GM12878 (cell line): ENCODE data around the gene PKD1. TPM values are rescaled to one million over a fixed set of nuclear protein-coding genes. Genes with fewer than 3 reads are reported as not detected.

Experiments
- ATAC-seq: fragments of 200-7000 bp; cut with Tn5 transposase; 3 replicates; pipeline ENCODE4 v1.9.1; 2020; ENCODE audit warnings: mild to moderate bottlenecking, moderate library complexity
- BruUV-seq: library from RNA; stranded (reverse); fragments of 400-500 nt; replicated peaks from 2 replicates; lab custom pipeline; 2021; lab: Mats Ljungman, UMichigan
- CTCF ChIA-PET: fragments of 300-600 bp; sonication (Branson Sonifier 250); formaldehyde crosslinking; extraction: SDS; loops from one replicate; lab custom pipeline; 2021; ENCODE audit warnings: inconsistent platforms; lab: Yijun Ruan, JAX
- POLR2A ChIA-PET: fragments of 350-600 bp; formaldehyde crosslinking; extraction: SDS; loops from one replicate; lab custom pipeline; 2021; ENCODE audit warnings: inconsistent platforms; lab: Charles Lee
- RAD21 ChIA-PET: fragments of 300-600 bp; sonication (Branson Sonifier 250); formaldehyde crosslinking; loops from one replicate; lab custom pipeline; 2023; ENCODE audit warnings: antibody characterized with exemption; ENCODE audit not compliant: unreplicated experiment; lab: Charles Lee
- SMC1A ChIA-PET: fragments of 300-600 bp; sonication (Branson Sonifier 250); formaldehyde crosslinking; loops from one replicate; lab custom pipeline; 2023; ENCODE audit not compliant: unreplicated experiment, uncharacterized antibody; lab: Charles Lee
- DNase-seq: peaks from one replicate; pipeline ENCODE4 v3.0.0-alpha.2; 2011; ENCODE audit warnings: low read depth, low spot score
- FAIRE-seq: peaks from 3 replicates; lab custom pipeline; 2011; peaks lifted over from hg19 to GRCh38; lab: Jason Lieb, UNC
- H2AFZ ChIP-seq: 2 replicates; pipeline ENCODE4 v1.6.0; 2011; ENCODE audit warnings: low read depth, low read length, control low read depth; ENCODE audit not compliant: control insufficient read depth
- H3K27ac ChIP-seq: 2 replicates; pipeline ENCODE4 v1.5.1; 2011; ENCODE audit warnings: control low read depth; ENCODE audit not compliant: control insufficient read depth, insufficient read depth
- H3K27me3 ChIP-seq, 2 experiments: replicated peaks in 1 of 2; 2 replicates each; pipeline versions ENCODE4 v1.6.0 to v1.6.1; 2011; ENCODE audit warnings: low read length in 1 of 2; ENCODE audit not compliant: control insufficient read depth in 2 of 2, insufficient read depth in 2 of 2
- H3K36me3 ChIP-seq, 2 experiments: 2 replicates each; pipeline ENCODE4 v1.5.1; 2011; ENCODE audit warnings: low read length in 1 of 2; ENCODE audit not compliant: control insufficient read depth in 2 of 2, insufficient read depth in 2 of 2
- H3K4me1 ChIP-seq: 2 replicates; pipeline ENCODE4 v1.6.1; 2011; ENCODE audit warnings: mild to moderate bottlenecking, low read length, moderate library complexity, mixed read lengths; ENCODE audit not compliant: control insufficient read depth, insufficient read depth
- H3K4me2 ChIP-seq: 2 replicates; pipeline ENCODE4 v1.6.0; 2011; ENCODE audit warnings: control low read depth; ENCODE audit not compliant: control insufficient read depth, insufficient read depth
- H3K4me3 ChIP-seq: fragments of 200-600 bp; sonication (generic); 2 replicates; pipeline ENCODE4 v1.5.1; 2016
- H3K79me2 ChIP-seq: 2 replicates; pipeline ENCODE4 v1.6.0; 2011; ENCODE audit warnings: low read length; ENCODE audit not compliant: control insufficient read depth, insufficient read depth
- H3K9ac ChIP-seq: 2 replicates; pipeline ENCODE4 v1.8.0; 2011; ENCODE audit warnings: low read length, control low read depth, mixed read lengths; ENCODE audit not compliant: control insufficient read depth, insufficient read depth
- H3K9me3 ChIP-seq: replicated peaks from 3 replicates; pipeline ENCODE4 v1.5.1; 2011; ENCODE audit warnings: mild to moderate bottlenecking, low read length; ENCODE audit not compliant: control insufficient read depth, insufficient read depth
- H4K20me1 ChIP-seq: 2 replicates; pipeline ENCODE4 v1.6.0; 2011; ENCODE audit not compliant: control insufficient read depth, insufficient read depth
- CBX3 ChIP-seq: fragments of 200-600 bp; sonication (generic); IDR thresholded peaks from 2 replicates; pipeline ENCODE4 v1.6.1; 2016; ENCODE audit warnings: low read depth, borderline replicate concordance
- CREB1 ChIP-seq: IDR thresholded peaks from 2 replicates; pipeline ENCODE4 v1.6.1; 2012; ENCODE audit warnings: low read depth, mild to moderate bottlenecking, inconsistent platforms
- E2F4 ChIP-seq: IDR thresholded peaks from 2 replicates; pipeline ENCODE4 v1.6.1; 2012; ENCODE audit warnings: low read depth, low read length, improper control_type of control experiment
- EP300 ChIP-seq, 2 experiments: fragments of 150-350 bp in 1 of 2; IDR thresholded peaks; 2 replicates each; pipeline ENCODE4 v1.6.1; 2011 to 2012; ENCODE audit warnings: low read depth in 2 of 2, low read length in 2 of 2, borderline replicate concordance in 1 of 2, improper control_type of control experiment in 1 of 2, inconsistent platforms in 1 of 2; ENCODE audit not compliant: control insufficient read depth in 1 of 2
- EZH2 ChIP-seq: IDR thresholded peaks from 2 replicates; pipeline ENCODE4 v1.6.1; 2012; ENCODE audit warnings: low read depth, mild to moderate bottlenecking, control low read depth, inconsistent platforms, low read length, borderline replicate concordance; ENCODE audit not compliant: control insufficient read depth
- HCFC1 ChIP-seq: fragments of 150-350 bp; IDR thresholded peaks from 2 replicates; pipeline ENCODE4 v1.6.1; 2014; ENCODE audit warnings: low read length
- HDAC2 ChIP-seq: fragments of 200-600 bp; sonication (generic); IDR thresholded peaks from 2 replicates; pipeline ENCODE4 v1.6.1; 2017
- HSF1 ChIP-seq: fragments of 150-350 bp; IDR thresholded peaks from 2 replicates; pipeline ENCODE4 v1.6.1; 2014; ENCODE audit warnings: mild to moderate bottlenecking, low read depth, low read length
- IRF3 ChIP-seq: fragments of 450-650 bp; IDR thresholded peaks from 2 replicates; pipeline ENCODE4 v1.6.1; 2014; ENCODE audit warnings: mild to moderate bottlenecking
- NR2C2 ChIP-seq: IDR thresholded peaks from 2 replicates; pipeline ENCODE4 v1.6.1; 2011; ENCODE audit warnings: borderline replicate concordance, low read depth; ENCODE audit not compliant: control insufficient read depth, insufficient read length
- POU2F2 ChIP-seq: IDR thresholded peaks from 3 replicates; pipeline ENCODE4 v1.6.1; 2011; ENCODE audit warnings: low read depth, mild to moderate bottlenecking, low read length, borderline replicate concordance
- RB1 ChIP-seq: fragments of 450-650 bp; formaldehyde crosslinking; IDR thresholded peaks from 2 replicates; pipeline ENCODE4 v1.6.1; 2017; ENCODE audit warnings: mild to moderate bottlenecking, borderline replicate concordance
- TBL1XR1 ChIP-seq: IDR thresholded peaks from 2 replicates; pipeline ENCODE4 v1.6.1; 2012; ENCODE audit warnings: low read depth, low read length, improper control_type of control experiment
- ZNF207 ChIP-seq: fragments of 450-650 bp; IDR thresholded peaks from 2 replicates; pipeline ENCODE4 v1.6.1; 2014; ENCODE audit warnings: antibody characterized with exemption, mild to moderate bottlenecking, borderline replicate concordance
- ZNF622 ChIP-seq: fragments of 450-650 bp; IDR thresholded peaks from 2 replicates; pipeline ENCODE4 v1.6.1; 2017; ENCODE audit warnings: mild to moderate bottlenecking, inconsistent platforms
- WGBS: methylation state at CpG from one replicate; pipeline ENCODE4 v1.1.6; 2016; ENCODE audit warnings: low lambda C conversion rate; ENCODE audit not compliant: insufficient replicate concordance, insufficient coverage; ENCODE audit errors: missing lambda C conversion rate; 5-methylcytosine and 5-hydroxymethylcytosine counted together
- in situ Hi-C: fragments of 300-500 bp; cut with MboI; formaldehyde crosslinking; loops from 9 replicates; pipeline ENCODE4 v1.14.3; 2018; ENCODE audit warnings: mixed read lengths
- intact Hi-C: fragments of 100-400 bp; cut with micrococcal nuclease; formaldehyde crosslinking; loops from one replicate; pipeline ENCODE4 v1.14.2; 2022; ENCODE audit not compliant: unreplicated experiment
- polyA plus RNA-seq, 11 experiments: library from polyadenylated mRNA; depleted of rRNA in 4 of 11; unstranded in 6 of 11; stranded (reverse) in 5 of 11; fragments of >200 nt; fragmentation: Nextera tagmentation in 4 of 11; fragmentation: Illumina TruSeq in 1 of 11; extraction: Ambion mirVana in 4 of 11; extraction: Trizol in 1 of 11; gene quantifications; 1 replicate in 1 of 11; 2 replicates in 10 of 11; pipeline versions ENCODE4 v1.2.1 to v1.2.3, GENCODE V29; 2011 to 2016; ENCODE audit warnings: inconsistent platforms in 2 of 11, missing spikeins in 2 of 11, low read depth in 1 of 11
- total RNA-seq, 4 experiments: library from RNA; depleted of rRNA in 3 of 4; stranded (reverse); fragments of >200 nt in 3 of 4; fragmentation: Illumina TruSeq in 1 of 4; extraction: Trizol in 1 of 4; gene quantifications; 2 replicates each; pipeline versions ENCODE4 v1.2.1 to v1.2.3, GENCODE V29; 2013 to 2021

The PKD1 gene
- total and polyA plus RNA-seq, 10 of the 15 experiments (the other 5 are each of a cell fraction or from before 2014, with no cell fraction given), result 0.11 to 62.0 (median 6.1) TPM

- Histone ChIP-seq H3K79me2 (no peaks in the 10 kb centered on the region), H2AFZ (no peak overlapping the region), H3K27me3 (no peaks in the 10 kb centered on the region), H3K9me3 (no peaks in the 10 kb centered on the region), H3K4me3 (no peak overlapping the region), H4K20me1 (no peaks in the 10 kb centered on the region), H3K36me3 (peaks cover 7% of the 10 kb centered on the region in 2 experiments; a peak in 3 of 4 replicates), H3K4me2 (no peak overlapping the region), H3K9ac (no peak overlapping the region), H3K27ac (no peak overlapping the region), H3K4me1 (no peaks in the 10 kb centered on the region)
- FAIRE-seq, result no peak
- POLR2A ChIA-PET, result no interaction called here
- intact Hi-C loops (no loop called here), in situ Hi-C loops (no loop called here)
- 85% methylated on average over 17 of the region's 18 CpGs for WGBS
- CTCF ChIA-PET, result no interaction called here
- TF ChIP-seq POU2F2 (no peak), CREB1 (no peak), TBL1XR1 (no peak), ZNF207 (no peak), E2F4 (no peak), ZNF622 (no peak), HSF1 (no peak), NR2C2 (no peak), HDAC2 (no peak), HCFC1 (no peak), IRF3 (no peak), CBX3 (no peak), EZH2 (no peak), EP300 (IDR thresholded peaks at IDR 0.05; ENCODE audit: borderline replicate concordance in 1 of 2, control insufficient read depth in 1 of 2, low read depth in 2 of 2, low read length in 2 of 2) (no peak), RB1 (no peak)
- RAD21 ChIA-PET, result no interaction called here
- BruUV-seq, result no TSS peak
- DNase-seq, result no peak
- SMC1A ChIA-PET, result no interaction called here
- ATAC-seq, result no peak
These were observed 41.4 kb upstream of the PKD1 start for GRCh38 chr16:2177101-2177500.
